GM21786 (cell line): ENCODE measurements around the gene BLTP2.
"Not testable (repeated sequence)": the region's sequence is repeated elsewhere in the genome, so short reads cannot be mapped to it uniquely, and the experiment has no call there.

ENCODE experiments used
- ATAC-seq: cut with Tn5 transposase; IDR thresholded peaks from one replicate; pipeline ENCODE4 v1.9.1; 2021; ENCODE audit not compliant: unreplicated experiment

BLTP2 gene

GRCh38 chr17:28648698-28649097, 3.7 kb upstream of the BLTP2 start:
- no peak for ATAC-seq

- ATAC-seq, result no peak
Measured at GRCh38 chr17:28646039-28646754, 1.2 kb upstream of the BLTP2 start.

- ATAC-seq, result no peak
Measured at GRCh38 chr17:28645576-28645939, 600 bp upstream of the BLTP2 start.

GRCh38 chr17:28643983-28644786, 773 bp downstream of the BLTP2 start:
- no peak for ATAC-seq

GRCh38 chr17:28641579-28641978, 3.4 kb downstream of the BLTP2 start:
- ATAC-seq, result no peak

- no peak for ATAC-seq
Measured at GRCh38 chr17:28635506-28635905, 9.5 kb downstream of the BLTP2 start.

GRCh38 chr17:28634206-28634865, 10.6 kb downstream of the BLTP2 start:
- no peak for ATAC-seq

- no peak for ATAC-seq
Measured at GRCh38 chr17:28626818-28627217, 18.1 kb downstream of the BLTP2 start.

GRCh38 chr17:28624148-28624547, 20.8 kb downstream of the BLTP2 start:
- no peak for ATAC-seq

- ATAC-seq, result no peak
Measured at GRCh38 chr17:28623696-28624095, 21.3 kb downstream of the BLTP2 start.

- ATAC-seq, result no peak
Measured at GRCh38 chr17:28622186-28622585, 22.8 kb downstream of the BLTP2 start.

GRCh38 chr17:28620010-28620409, 24.9 kb downstream of the BLTP2 start:
- no peak for ATAC-seq

GRCh38 chr17:28618464-28618863, 26.5 kb downstream of the BLTP2 start:
- no peak for ATAC-seq

- ATAC-seq, result no peak
Measured at GRCh38 chr17:28616281-28616680, 28.7 kb downstream of the BLTP2 start.

GRCh38 chr17:28615260-28615940, 29.6 kb downstream of the BLTP2 start:
- no peak for ATAC-seq

GRCh38 chr17:28613931-28614381, 31.0 kb downstream of the BLTP2 start, which contains the start of gene RSKR:
Gene RSKR (minus strand): TSS chr17:28614185. CDS start chr17:28614161, 24 bp downstream.
- ATAC-seq, result no peak

GRCh38 chr17:28612936-28613872, 31.8 kb downstream of the BLTP2 start:
- no peak for ATAC-seq

- ATAC-seq, result no peak
Measured at GRCh38 chr17:28612531-28612930, 32.4 kb downstream of the BLTP2 start.

GRCh38 chr17:28610376-28610775, 34.6 kb downstream of the BLTP2 start:
- ATAC-seq, result no peak

GRCh38 chr17:28604031-28604430, 40.9 kb downstream of the BLTP2 start:
- ATAC-seq, result not testable (repeated sequence)
